ENCODE data around the gene KRT13. TPM values are rescaled to one million over a fixed set of nuclear protein-coding genes. Genes with fewer than 3 reads are reported as not detected.

KRT13 gene
- total and polyA plus RNA-seq, 2 donors (not counting 1 experiment from before 2014, with no cell fraction given), result not detected

- Histone ChIP-seq H3K27ac (ENCODE audit: insufficient read depth, low read length) (no peak overlapping the region), H3K27me3 (ENCODE audit: control insufficient read depth, insufficient read depth, low read length) (no peaks in the 10 kb centered on the region), H3K9ac (ENCODE audit: insufficient read depth, low read length) (no peak overlapping the region), H2AFZ (ENCODE audit: low read length) (no peak overlapping the region), H3K4me3 (replicated peaks in 1 of 4; ENCODE audit: control extremely low read depth in 1 of 4, insufficient read depth in 1 of 4, low read depth in 3 of 4, low read length in 4 of 4) (no peak overlapping the region), H3K4me1 (ENCODE audit: control insufficient read depth, extremely low read depth, insufficient read depth, low read length) (peaks cover 4% of the 10 kb centered on the region), H3K9me3 (ENCODE audit: control insufficient read depth, insufficient read depth, low read depth, low read length) (no peaks in the 10 kb centered on the region), H3K79me2 (ENCODE audit: control insufficient read depth, insufficient read depth, low read length) (no peaks in the 10 kb centered on the region), H3K36me3 (ENCODE audit: control insufficient read depth, insufficient read depth, low read length) (no peaks in the 10 kb centered on the region), H4K20me1 (ENCODE audit: control insufficient read depth, extremely low read depth, insufficient read depth, low read length) (no peaks in the 10 kb centered on the region), H3K4me2 (ENCODE audit: extremely low read depth, insufficient read depth, low read length) (no peak overlapping the region)
- no peak for DNase-seq (ENCODE audit: low read depth in 2 of 2)
- no peak for TF ChIP-seq EZH2 (IDR thresholded peaks at IDR 0.05; ENCODE audit: low read length, missing control alignments)
- TF ChIP-seq CTCF (conservative IDR thresholded peaks at IDR 0.05 in 1 of 2, IDR thresholded peaks at IDR 0.05 in 1 of 2; ENCODE audit: low read depth in 1 of 2, low read length in 2 of 2), result no peak
Measured at GRCh38 chr17:41540921-41541625, 35.7 kb upstream of the KRT13 start.

GRCh38 chr17:41539979-41540701, 34.7 kb upstream of the KRT13 start:
- Histone ChIP-seq H3K4me3 (replicated peaks in 1 of 4; ENCODE audit: control extremely low read depth in 1 of 4, insufficient read depth in 1 of 4, low read depth in 3 of 4, low read length in 4 of 4) (no peak overlapping the region), H3K9ac (ENCODE audit: insufficient read depth, low read length) (no peak overlapping the region), H3K4me1 (ENCODE audit: control insufficient read depth, extremely low read depth, insufficient read depth, low read length) (peaks cover 4% of the 10 kb centered on the region), H3K79me2 (ENCODE audit: control insufficient read depth, insufficient read depth, low read length) (no peaks in the 10 kb centered on the region), H3K36me3 (ENCODE audit: control insufficient read depth, insufficient read depth, low read length) (no peaks in the 10 kb centered on the region), H3K9me3 (ENCODE audit: control insufficient read depth, insufficient read depth, low read depth, low read length) (no peaks in the 10 kb centered on the region), H3K4me2 (ENCODE audit: extremely low read depth, insufficient read depth, low read length) (no peak overlapping the region), H3K27ac (ENCODE audit: insufficient read depth, low read length) (no peak overlapping the region), H4K20me1 (ENCODE audit: control insufficient read depth, extremely low read depth, insufficient read depth, low read length) (no peaks in the 10 kb centered on the region), H2AFZ (ENCODE audit: low read length) (no peak overlapping the region), H3K27me3 (ENCODE audit: control insufficient read depth, insufficient read depth, low read length) (no peaks in the 10 kb centered on the region)
- no peak for DNase-seq (ENCODE audit: low read depth in 2 of 2)
- TF ChIP-seq CTCF (conservative IDR thresholded peaks at IDR 0.05 in 1 of 2, IDR thresholded peaks at IDR 0.05 in 1 of 2; ENCODE audit: low read depth in 1 of 2, low read length in 2 of 2) (no peak), EZH2 (IDR thresholded peaks at IDR 0.05; ENCODE audit: low read length, missing control alignments) (no peak)

- Histone ChIP-seq H3K4me3 (replicated peaks in 1 of 4; ENCODE audit: control extremely low read depth in 1 of 4, insufficient read depth in 1 of 4, low read depth in 3 of 4, low read length in 4 of 4) (no peak overlapping the region), H3K27ac (ENCODE audit: insufficient read depth, low read length) (no peak overlapping the region), H4K20me1 (ENCODE audit: control insufficient read depth, extremely low read depth, insufficient read depth, low read length) (no peaks in the 10 kb centered on the region), H3K79me2 (ENCODE audit: control insufficient read depth, insufficient read depth, low read length) (no peaks in the 10 kb centered on the region), H3K4me2 (ENCODE audit: extremely low read depth, insufficient read depth, low read length) (no peak overlapping the region), H3K9ac (ENCODE audit: insufficient read depth, low read length) (no peak overlapping the region), H3K27me3 (ENCODE audit: control insufficient read depth, insufficient read depth, low read length) (no peaks in the 10 kb centered on the region), H2AFZ (ENCODE audit: low read length) (no peak overlapping the region), H3K36me3 (ENCODE audit: control insufficient read depth, insufficient read depth, low read length) (no peaks in the 10 kb centered on the region), H3K9me3 (ENCODE audit: control insufficient read depth, insufficient read depth, low read depth, low read length) (no peaks in the 10 kb centered on the region), H3K4me1 (ENCODE audit: control insufficient read depth, extremely low read depth, insufficient read depth, low read length) (peaks cover 4% of the 10 kb centered on the region)
- TF ChIP-seq EZH2 (IDR thresholded peaks at IDR 0.05; ENCODE audit: low read length, missing control alignments) (no peak), CTCF (conservative IDR thresholded peaks at IDR 0.05 in 1 of 2, IDR thresholded peaks at IDR 0.05 in 1 of 2; ENCODE audit: low read depth in 1 of 2, low read length in 2 of 2) (no peak)
- DNase-seq (ENCODE audit: low read depth in 2 of 2), result no peak
Measured at GRCh38 chr17:41539071-41539492, 33.7 kb upstream of the KRT13 start.

Data from fibroblast of lung (primary cell).